Transverse colon (tissue), 4 donors: ENCODE data around the gene PAK1. TPM values are rescaled to one million over a fixed set of nuclear protein-coding genes. Genes with fewer than 3 reads are reported as not detected.

Experiments used
- DNase-seq: peaks from one replicate; pipeline ENCODE4 v3.0.0-alpha.2; 2019
- H3K27ac ChIP-seq, 4 donors: fragments of 200-600 bp; sonication (generic); 2 replicates each; pipeline ENCODE4 v1.5.1; 2016 to 2018; ENCODE audit warnings: inconsistent platforms in 4 of 4
- H3K27me3 ChIP-seq: fragments of 200-600 bp; sonication (generic); 2 replicates; pipeline ENCODE4 v1.5.1; 2017; ENCODE audit warnings: inconsistent platforms
- H3K36me3 ChIP-seq, 4 donors: fragments of 200-600 bp; sonication (generic); 2 replicates each; pipeline ENCODE4 v1.5.1; 2017 to 2019; ENCODE audit warnings: inconsistent platforms in 4 of 4
- H3K4me1 ChIP-seq, 4 donors: fragments of 200-600 bp; sonication (generic); 2 replicates each; pipeline ENCODE4 v1.5.1; 2017 to 2020; ENCODE audit warnings: inconsistent platforms in 4 of 4
- H3K4me3 ChIP-seq, 4 donors: fragments of 200-600 bp; sonication (generic); 1 replicate in 1 of 4; 2 replicates in 3 of 4; pipeline versions ENCODE4 v1.5.1 to v1.6.1; 2017 to 2019; ENCODE audit warnings: inconsistent platforms in 4 of 4
- H3K9me3 ChIP-seq, 2 donors: fragments of 200-600 bp; sonication (generic); 2 replicates each; pipeline ENCODE4 v1.5.1; 2017 to 2019; ENCODE audit warnings: inconsistent platforms in 2 of 2
- CTCF ChIP-seq, 5 experiments: fragments of 200-600 bp in 3 of 5; fragments of 450-650 bp in 2 of 5; sonication (generic) in 3 of 5; IDR thresholded peaks; 1 replicate in 2 of 5; 2 replicates in 3 of 5; pipeline ENCODE4 v1.5.1; 2016 to 2017; ENCODE audit warnings: antibody characterized with exemption in 5 of 5, inconsistent platforms in 3 of 5, mild to moderate bottlenecking in 2 of 5, moderate library complexity in 1 of 5
- EP300 ChIP-seq: sonication (generic); formaldehyde crosslinking; IDR thresholded peaks from one replicate; pipeline ENCODE4 v1.6.1; 2017; ENCODE audit warnings: antibody characterized with exemption, low read depth
- POLR2A ChIP-seq: fragments of 450-650 bp; IDR thresholded peaks from one replicate; pipeline ENCODE4 v1.6.1; 2016; ENCODE audit warnings: antibody characterized with exemption, mild to moderate bottlenecking, moderate library complexity
- POLR2AphosphoS5 ChIP-seq, 3 donors: sonication (generic); formaldehyde crosslinking; IDR thresholded peaks; one replicate each; pipeline ENCODE4 v1.6.1; 2016; ENCODE audit warnings: antibody characterized with exemption in 3 of 3
- WGBS, 2 donors: methylation state at CpG; one replicate each; pipeline ENCODE4 v1.1.5; 2018; ENCODE audit warnings: low coverage in 1 of 2; 5-methylcytosine and 5-hydroxymethylcytosine counted together
- in situ Hi-C, 4 donors: fragments of 200-750 bp; cut with MboI; loops; one replicate each; pipeline versions ENCODE4 v1.15.0 to v1.15.1; 2017; ENCODE audit warnings: low sequenced_read_pairs in 3 of 4, low pct_ligation_motif_present in 1 of 4, low pct_unique_long_range_greater_than_20kb in 1 of 4
- intact Hi-C: fragments of 100-400 bp; cut with DNase I; formaldehyde crosslinking; loops from one replicate; pipeline ENCODE4 v1.15.1; 2023; ENCODE audit warnings: low total_unique reads
- total RNA-seq, 4 donors: library from RNA; depleted of rRNA; stranded (reverse); fragments of >200 nt; gene quantifications; one replicate each; pipeline ENCODE4 v1.1.0, GENCODE V29; 2016

The PAK1 gene
- total RNA-seq, 4 donors from 2014 or later, result 104 to 222 (median 128) TPM

GRCh38 chr11:77370217-77370616, 103.7 kb downstream of the PAK1 start:
- intact Hi-C loops (no loop called here), in situ Hi-C loops (no loop called here)
- peaks cover 0 to 11% (median 2%) of the 10 kb centered on the region in 4 donors for H3K36me3 ChIP-seq
- H3K27me3 ChIP-seq, result no peaks in the 10 kb centered on the region
- H3K27ac ChIP-seq, result no peak overlapping the region
- no peak for DNase-seq
- TF ChIP-seq EP300 (no peak), CTCF (IDR thresholded peaks at IDR 0.05) (peak in 1 of 5 experiments; percentile 19)
- peaks cover 0 to 29% (median 11%) of the 10 kb centered on the region in 4 donors for H3K4me1 ChIP-seq
- no peaks in the 10 kb centered on the region for H3K9me3 ChIP-seq
- WGBS, 2 donors, result 88 to 90% methylated on average over 1 of the region's 1 CpG
- H3K4me3 ChIP-seq, result no peak overlapping the region

- 88 to 100% methylated on average over 3 of the region's 3 CpGs for WGBS, 2 donors
- Histone ChIP-seq H3K27me3 (no peaks in the 10 kb centered on the region), H3K4me1 (no peaks in the 10 kb centered on the region), H3K9me3 (no peaks in the 10 kb centered on the region), H3K27ac (no peak overlapping the region), H3K4me3 (no peak overlapping the region), H3K36me3 (peaks cover 0 to 11% (median 3%) of the 10 kb centered on the region in 4 donors)
- no peak for DNase-seq
- intact Hi-C loops, result no loop called here
- in situ Hi-C loops, result no loop called here
- TF ChIP-seq POLR2AphosphoS5 (IDR thresholded peaks at IDR 0.05), result no peak
- no peak for TF ChIP-seq EP300
- no peak for TF ChIP-seq CTCF (IDR thresholded peaks at IDR 0.05)
- TF ChIP-seq POLR2A, result no peak
These were observed 112.7 kb downstream of the PAK1 start for GRCh38 chr11:77361184-77361583.

- in situ Hi-C loops (no loop called here), intact Hi-C loops (no loop called here)
- TF ChIP-seq EP300 (no peak), POLR2AphosphoS5 (IDR thresholded peaks at IDR 0.05) (no peak), CTCF (IDR thresholded peaks at IDR 0.05) (no peak), POLR2A (no peak)
- no peak for DNase-seq
- Histone ChIP-seq H3K27me3 (no peaks in the 10 kb centered on the region), H3K27ac (no peak overlapping the region), H3K4me1 (no peaks in the 10 kb centered on the region), H3K4me3 (no peak overlapping the region), H3K36me3 (peaks cover 0 to 11% (median 3%) of the 10 kb centered on the region in 4 donors), H3K9me3 (no peaks in the 10 kb centered on the region)
These were observed 114.4 kb downstream of the PAK1 start for GRCh38 chr11:77359481-77359880.

DNA sequence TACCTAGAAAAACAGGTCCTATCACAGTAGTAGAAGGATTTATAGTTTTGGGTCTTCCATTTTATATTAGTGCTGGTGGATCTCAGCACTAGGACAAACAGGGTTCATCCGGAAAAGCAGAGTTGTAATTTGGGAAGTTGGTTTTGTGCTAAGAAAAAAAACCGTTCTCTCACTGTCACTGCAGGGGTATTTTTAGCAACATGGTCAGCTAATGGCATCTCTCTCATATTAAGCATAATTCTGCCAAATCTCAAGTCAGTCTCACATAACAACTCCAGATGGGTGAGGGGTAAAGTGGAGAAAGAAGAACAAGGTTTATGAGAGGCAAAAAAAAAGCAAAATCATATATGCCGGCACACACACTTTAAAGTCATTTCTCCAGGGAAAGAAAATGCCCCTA, 120.8 kb downstream of the PAK1 start:
- Histone ChIP-seq H3K4me1 (peaks cover 0 to 9% (median 5%) of the 10 kb centered on the region in 4 donors), H3K27me3 (no peaks in the 10 kb centered on the region), H3K36me3 (peaks cover 0 to 19% (median 5%) of the 10 kb centered on the region in 4 donors), H3K27ac (no peak overlapping the region), H3K4me3 (no peak overlapping the region), H3K9me3 (no peaks in the 10 kb centered on the region)
- 75 to 88% methylated on average over 3 of the region's 3 CpGs for WGBS, 2 donors
- intact Hi-C loops (no loop called here), in situ Hi-C loops (no loop called here)
- TF ChIP-seq POLR2AphosphoS5 (IDR thresholded peaks at IDR 0.05) (no peak), POLR2A (no peak), EP300 (no peak), CTCF (IDR thresholded peaks at IDR 0.05) (no peak)
- DNase-seq, result no peak
